Stomach (tissue), 4 donors: ENCODE results near the gene PTPRZ1.

Source experiments
- POLR2A ChIP-seq, 4 donors: fragments of 450-650 bp; IDR thresholded peaks; one replicate each; pipeline ENCODE4 v1.6.1; 2016; ENCODE audit warnings: antibody characterized with exemption in 4 of 4, control low read depth in 2 of 4, mild to moderate bottlenecking in 1 of 4, moderate library complexity in 1 of 4
- POLR2AphosphoS5 ChIP-seq, 3 donors: sonication (generic); formaldehyde crosslinking; IDR thresholded peaks; one replicate each; pipeline ENCODE4 v1.6.1; 2016; ENCODE audit warnings: antibody characterized with exemption in 3 of 3
- TF ChIP-seq, protein P1 (sequence below), 7 experiments: fragments of 450-650 bp in 4 of 7; fragments of 200-600 bp in 3 of 7; sonication (generic) in 3 of 7; IDR thresholded peaks; one replicate each; pipeline ENCODE4 v1.5.1; 2016 to 2019; ENCODE audit warnings: antibody characterized with exemption in 7 of 7, control low read depth in 2 of 7, mild to moderate bottlenecking in 1 of 7

DNA sequence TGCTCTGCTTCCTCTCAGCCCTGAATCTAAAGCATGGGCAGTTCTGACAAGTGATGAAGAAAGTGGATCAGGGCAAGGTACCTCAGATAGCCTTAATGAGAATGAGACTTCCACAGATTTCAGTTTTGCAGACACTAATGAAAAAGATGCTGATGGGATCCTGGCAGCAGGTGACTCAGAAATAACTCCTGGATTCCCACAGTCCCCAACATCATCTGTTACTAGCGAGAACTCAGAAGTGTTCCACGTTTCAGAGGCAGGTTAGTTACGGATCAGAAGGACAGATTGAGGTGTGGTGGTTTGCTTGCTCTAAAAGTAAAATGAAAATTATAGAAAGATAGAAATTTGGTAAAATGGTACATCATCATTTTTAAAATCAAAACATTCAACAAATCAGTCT is 140.7 kb downstream of the PTPRZ1 start:
- TF ChIP-seq POLR2AphosphoS5 (IDR thresholded peaks at IDR 0.05), result no peak
- TF ChIP-seq, protein P1, sequence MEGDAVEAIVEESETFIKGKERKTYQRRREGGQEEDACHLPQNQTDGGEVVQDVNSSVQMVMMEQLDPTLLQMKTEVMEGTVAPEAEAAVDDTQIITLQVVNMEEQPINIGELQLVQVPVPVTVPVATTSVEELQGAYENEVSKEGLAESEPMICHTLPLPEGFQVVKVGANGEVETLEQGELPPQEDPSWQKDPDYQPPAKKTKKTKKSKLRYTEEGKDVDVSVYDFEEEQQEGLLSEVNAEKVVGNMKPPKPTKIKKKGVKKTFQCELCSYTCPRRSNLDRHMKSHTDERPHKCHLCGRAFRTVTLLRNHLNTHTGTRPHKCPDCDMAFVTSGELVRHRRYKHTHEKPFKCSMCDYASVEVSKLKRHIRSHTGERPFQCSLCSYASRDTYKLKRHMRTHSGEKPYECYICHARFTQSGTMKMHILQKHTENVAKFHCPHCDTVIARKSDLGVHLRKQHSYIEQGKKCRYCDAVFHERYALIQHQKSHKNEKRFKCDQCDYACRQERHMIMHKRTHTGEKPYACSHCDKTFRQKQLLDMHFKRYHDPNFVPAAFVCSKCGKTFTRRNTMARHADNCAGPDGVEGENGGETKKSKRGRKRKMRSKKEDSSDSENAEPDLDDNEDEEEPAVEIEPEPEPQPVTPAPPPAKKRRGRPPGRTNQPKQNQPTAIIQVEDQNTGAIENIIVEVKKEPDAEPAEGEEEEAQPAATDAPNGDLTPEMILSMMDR (IDR thresholded peaks at IDR 0.05), result no peak
- TF ChIP-seq POLR2A (IDR thresholded peaks at IDR 0.05), result no peak
